Thoracic aorta endothelial cell (primary cell): ENCODE data around the gene CFDP1. TPM values are rescaled to one million over a fixed set of nuclear protein-coding genes. Genes with fewer than 3 reads are reported as not detected.

Experiments used
- small RNA-seq: library from RNA; depleted of rRNA; stranded (forward); fragments of <200 nt; gene quantifications from one replicate; pipeline ENCODE3, GENCODE V24; 2012
- total RNA-seq: library from RNA; depleted of rRNA; stranded (reverse); fragments of >200 nt; gene quantifications from 2 replicates; pipeline ENCODE4 v1.2.3, GENCODE V29; 2012

The CFDP1 gene
- 76.3 and 91.3 TPM in 2 replicates for total RNA-seq

DNA sequence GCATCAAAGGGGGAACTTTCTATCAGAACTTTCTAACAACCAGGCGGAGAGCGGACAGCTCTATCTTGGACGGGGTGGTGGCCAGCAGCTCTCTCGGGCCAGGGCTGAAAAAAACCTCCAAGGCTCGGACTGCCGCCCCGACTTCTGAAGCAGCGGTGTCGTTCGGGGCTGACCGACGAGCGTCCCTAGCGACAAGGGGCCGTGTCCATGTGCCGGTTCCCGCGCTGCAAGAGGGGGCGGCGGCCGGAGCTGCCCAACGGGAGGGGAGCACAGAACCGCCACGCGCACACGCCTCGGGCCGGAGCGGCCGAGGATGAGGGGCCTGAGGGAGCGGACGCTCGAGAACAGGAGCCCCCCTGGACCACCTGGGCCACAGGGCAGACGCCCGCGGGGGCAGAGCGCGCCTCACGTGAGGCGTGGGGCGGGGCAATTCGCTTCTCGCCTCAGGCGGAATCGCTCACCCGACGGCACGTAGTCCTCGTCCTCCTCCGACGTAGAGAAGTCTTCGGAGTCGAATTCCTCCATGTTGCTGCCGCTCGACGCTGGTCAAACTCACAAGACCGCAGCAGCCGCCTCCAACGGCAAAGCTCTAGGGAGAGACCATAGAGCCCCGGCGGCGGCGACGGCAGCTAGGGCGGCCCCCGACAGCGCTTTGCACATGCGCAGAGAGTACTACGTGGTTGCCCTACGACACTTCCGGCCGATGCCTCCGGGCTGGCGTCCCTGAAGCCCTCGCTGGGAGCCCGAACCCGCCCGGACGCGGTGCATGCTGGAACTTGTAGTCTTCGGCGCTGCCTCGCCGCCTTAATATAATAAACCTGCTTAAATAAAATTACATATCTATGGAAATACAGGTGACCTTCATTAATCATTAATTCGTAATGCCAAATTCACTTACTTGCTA, at the start of gene CFDP1:
TSS of gene CFDP1 (minus strand) at position 676 of the 904 bp plus-strand sequence. CDS start at position 525, 151 bp downstream.

DNA sequence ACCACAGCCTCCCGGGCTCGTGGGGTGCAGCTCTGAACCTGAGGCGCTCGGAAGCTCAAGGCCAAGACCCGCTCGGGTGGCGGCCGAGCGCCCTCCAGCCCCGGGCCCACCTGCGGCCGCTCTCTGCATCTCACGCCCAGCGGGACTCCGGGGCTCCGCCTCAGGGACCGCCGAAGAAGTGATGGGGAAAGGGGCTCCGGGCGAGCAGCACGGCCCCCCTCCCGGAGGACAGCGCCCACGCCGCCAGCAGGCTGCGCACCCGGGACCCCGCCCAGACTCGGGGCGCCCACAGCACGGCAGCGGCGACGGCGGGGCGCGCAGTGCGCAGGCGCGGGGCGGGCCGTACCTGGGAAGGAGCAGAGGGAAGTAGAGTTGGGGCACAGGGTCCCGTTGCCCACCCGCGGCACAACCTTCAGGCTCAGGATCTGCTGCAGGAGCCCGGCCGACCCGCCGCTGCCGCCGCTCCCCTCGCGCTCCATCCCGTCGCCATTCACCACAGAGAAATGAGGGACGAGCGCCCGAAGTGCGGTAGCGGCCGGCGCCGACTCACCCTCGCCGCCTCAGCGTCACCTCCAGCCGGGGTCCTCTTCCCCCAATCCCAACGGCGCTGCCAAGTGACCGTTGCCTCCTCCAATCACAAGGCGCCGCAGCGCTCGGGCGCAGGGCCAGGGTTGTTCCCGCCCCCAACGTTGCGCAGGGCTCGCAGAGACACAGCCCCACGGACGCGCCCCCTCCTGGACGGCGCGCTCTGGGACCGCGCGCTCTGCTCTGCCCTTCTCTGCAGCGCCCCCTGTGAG, 31.0 kb upstream of the CFDP1 start, which contains the start of gene TMEM170A:
TSS of gene TMEM170A (minus strand) at position 568 of the 797 bp plus-strand sequence. CDS start at position 479, 89 bp downstream.

DNA sequence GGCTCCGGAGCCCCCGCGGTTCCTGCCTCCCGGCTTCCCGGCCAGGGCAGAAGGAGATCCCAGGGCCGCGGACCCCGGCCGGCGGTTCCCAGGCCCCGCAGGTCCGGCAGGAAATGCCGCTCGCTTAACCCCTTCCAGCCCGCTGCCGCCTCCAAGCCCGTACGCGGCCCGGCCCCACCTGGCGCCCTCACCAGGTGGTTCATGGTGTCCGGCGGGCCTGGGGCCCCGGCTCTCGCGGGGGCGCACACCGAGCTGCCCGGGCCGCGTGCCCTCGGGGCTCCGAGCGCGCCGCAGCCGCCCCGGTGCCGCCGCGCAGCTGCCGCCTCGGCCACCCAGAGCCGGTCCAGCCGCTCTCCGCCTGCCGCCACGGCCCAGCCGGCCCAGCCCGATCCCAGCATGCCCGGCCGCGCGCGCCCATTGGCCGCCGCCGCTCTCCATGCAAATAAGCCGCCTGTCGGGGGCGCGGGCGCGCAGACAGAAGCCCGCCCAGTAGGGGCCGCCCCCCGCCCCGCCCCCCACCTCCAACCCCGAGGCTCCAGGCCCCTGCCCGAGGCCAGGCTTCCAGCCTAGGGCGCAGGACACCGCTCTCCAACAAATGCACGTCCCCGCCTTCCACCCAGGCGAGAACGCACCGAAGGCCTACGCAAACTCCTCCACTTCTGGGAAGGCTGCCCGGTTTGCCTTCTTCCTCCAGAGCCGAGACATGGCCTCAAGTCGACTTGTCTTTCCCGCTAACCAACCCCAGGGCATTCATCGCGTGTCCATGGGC, 181.8 kb downstream of the CFDP1 start, which contains the start of gene BCAR1:
TSS of gene BCAR1 (minus strand) at position 345 of the 769 bp plus-strand sequence. CDS start at position 203, 142 bp downstream.

Small RNA genes within 50 kb of the gene (small RNA-seq; reads per million reads assigned to genes)
- gene RF00598: not detected
- gene RNU6-758P: not detected

Other genes with a start within 250 kb of the CFDP1 start
- gene CTRB2, start 226.3 kb downstream of the CFDP1 start, total RNA-seq: not detected in 2 replicates
- gene CTRB1, start 214.5 kb downstream of the CFDP1 start, total RNA-seq: not detected in 2 replicates
- gene BCAR1, start 181.9 kb downstream of the CFDP1 start, total RNA-seq: 190 and 266 TPM in 2 replicates
- gene TMEM170A, start 31.2 kb upstream of the CFDP1 start, total RNA-seq: 32.4 and 44.2 TPM in 2 replicates
- gene CHST6, start 61.9 kb upstream of the CFDP1 start, total RNA-seq: 0.40 and 1.3 TPM in 2 replicates
- gene CHST5, start 102.6 kb upstream of the CFDP1 start, total RNA-seq: not detected in 2 replicates
- gene TMEM231, start 122.7 kb upstream of the CFDP1 start, total RNA-seq: 11.3 and 11.7 TPM in 2 replicates
- gene GABARAPL2, start 132.9 kb upstream of the CFDP1 start, total RNA-seq: 49.7 and 50.1 TPM in 2 replicates
- 74.5 and 82.1 TPM in 2 replicates for gene ADAT1, start 189.8 kb upstream of the CFDP1 start, total RNA-seq
- 220 and 225 TPM in 2 replicates for gene KARS1, start 214.2 kb upstream of the CFDP1 start, total RNA-seq
- gene TERF2IP, start 214.3 kb upstream of the CFDP1 start, total RNA-seq: 34.5 and 42.3 TPM in 2 replicates
- gene CPHXL2, start 243.5 kb upstream of the CFDP1 start, total RNA-seq: not detected in 2 replicates